Measurements from ENCODE around the gene COX10.

DNA sequence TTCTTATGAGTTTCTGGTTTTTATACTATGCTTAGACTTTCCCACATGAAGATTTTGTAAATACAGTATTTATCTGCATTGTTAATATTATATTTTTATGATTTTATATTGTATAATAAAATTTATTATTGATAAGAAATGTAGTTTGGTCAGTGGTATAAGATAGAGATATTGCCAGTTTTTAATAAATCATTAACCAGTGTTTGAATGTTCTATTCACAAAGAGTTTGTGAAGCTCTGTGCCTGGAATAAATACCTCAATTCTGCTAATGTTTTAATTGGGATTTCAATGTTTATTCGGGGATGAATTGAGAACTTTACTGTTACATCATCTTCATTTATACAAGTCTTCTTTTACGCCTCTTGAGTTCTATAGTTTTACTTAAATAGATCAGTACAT lies 16.9 kb downstream of the COX10 start:
- TF ChIP-seq, protein P1, sequence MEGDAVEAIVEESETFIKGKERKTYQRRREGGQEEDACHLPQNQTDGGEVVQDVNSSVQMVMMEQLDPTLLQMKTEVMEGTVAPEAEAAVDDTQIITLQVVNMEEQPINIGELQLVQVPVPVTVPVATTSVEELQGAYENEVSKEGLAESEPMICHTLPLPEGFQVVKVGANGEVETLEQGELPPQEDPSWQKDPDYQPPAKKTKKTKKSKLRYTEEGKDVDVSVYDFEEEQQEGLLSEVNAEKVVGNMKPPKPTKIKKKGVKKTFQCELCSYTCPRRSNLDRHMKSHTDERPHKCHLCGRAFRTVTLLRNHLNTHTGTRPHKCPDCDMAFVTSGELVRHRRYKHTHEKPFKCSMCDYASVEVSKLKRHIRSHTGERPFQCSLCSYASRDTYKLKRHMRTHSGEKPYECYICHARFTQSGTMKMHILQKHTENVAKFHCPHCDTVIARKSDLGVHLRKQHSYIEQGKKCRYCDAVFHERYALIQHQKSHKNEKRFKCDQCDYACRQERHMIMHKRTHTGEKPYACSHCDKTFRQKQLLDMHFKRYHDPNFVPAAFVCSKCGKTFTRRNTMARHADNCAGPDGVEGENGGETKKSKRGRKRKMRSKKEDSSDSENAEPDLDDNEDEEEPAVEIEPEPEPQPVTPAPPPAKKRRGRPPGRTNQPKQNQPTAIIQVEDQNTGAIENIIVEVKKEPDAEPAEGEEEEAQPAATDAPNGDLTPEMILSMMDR (optimal IDR thresholded peaks at IDR 0.05 in 1 of 3, IDR thresholded peaks at IDR 0.05 in 1 of 3, conservative IDR thresholded peaks at IDR 0.05 in 1 of 3; ENCODE audit: extremely low read depth in 1 of 3, insufficient read depth in 2 of 3, low read length in 3 of 3) = no peak
- TF ChIP-seq EZH2 (IDR thresholded peaks at IDR 0.05; ENCODE audit: low read length) = no peak

Measured in keratinocyte (primary cell).